HCT116 (cell line): ENCODE measurements around the gene WDSUB1. TPM values are rescaled to one million over a fixed set of nuclear protein-coding genes. Genes with fewer than 3 reads are reported as not detected.

Experiments
- ATAC-seq: fragments of 200-7000 bp; cut with Tn5 transposase; 2 replicates; pipeline ENCODE4 v1.9.1; 2020; ENCODE audit warnings: mild to moderate bottlenecking, moderate library complexity
- BruUV-seq: library from RNA; stranded (reverse); fragments of 400-500 nt; replicated peaks from 2 replicates; lab custom pipeline; 2021; lab: Mats Ljungman, UMichigan
- CTCF ChIA-PET: fragments of 300-600 bp; sonication (Branson Sonifier 250); formaldehyde crosslinking; loops from one replicate; lab custom pipeline; 2021; ENCODE audit warnings: antibody characterized with exemption; lab: Charles Lee
- POLR2A ChIA-PET: fragments of 300-600, 350-600 bp; sonication (Branson Sonifier 250); formaldehyde crosslinking; loops from one replicate; lab custom pipeline; 2021; ENCODE audit warnings: antibody characterized with exemption; lab: Charles Lee
- RAD21 ChIA-PET, 2 experiments: fragments of 300-600 bp; sonication (Branson Sonifier 250); formaldehyde crosslinking; loops; one replicate each; lab custom pipeline; 2023; ENCODE audit warnings: low total read pairs in 2 of 2; ENCODE audit not compliant: uncharacterized antibody in 2 of 2, unreplicated experiment in 2 of 2, low non-redundant PET in 1 of 2; lab: Charles Lee
- DNase-seq: peaks from one replicate; pipeline ENCODE4 v3.0.0-alpha.2; 2010; ENCODE audit warnings: low read depth, low spot score
- H2AFZ ChIP-seq: fragments of 200-600 bp; shearing (Covaris generic), sonication (generic); 2 replicates; pipeline ENCODE4 v1.6.1; 2017; ENCODE audit warnings: low read depth, mixed run types, mixed read lengths, antibody characterized with exemption, low read length; ENCODE audit not compliant: poor library complexity, severe bottlenecking
- H3K27ac ChIP-seq: 2 replicates; pipeline ENCODE4 v1.5.1; 2012; ENCODE audit warnings: low read depth, low read length
- H3K27me3 ChIP-seq: fragments of 200-600 bp; sonication (generic); 2 replicates; pipeline ENCODE4 v1.6.1; 2016; ENCODE audit warnings: mixed run types, low read length, mixed read lengths; ENCODE audit not compliant: insufficient read depth
- H3K36me3 ChIP-seq, 2 experiments: fragments of 200-500 bp in 1 of 2; fragments of 200-600 bp in 1 of 2; sonication (Bioruptor generic) in 1 of 2; sonication (generic) in 1 of 2; 2 replicates each; pipeline versions ENCODE4 v1.5.1 to v1.6.1; 2014 to 2016; ENCODE audit warnings: low read length in 2 of 2, inconsistent platforms in 1 of 2, mixed read lengths in 1 of 2, mixed run types in 1 of 2; ENCODE audit not compliant: insufficient read depth in 2 of 2, control insufficient read depth in 1 of 2
- H3K4me1 ChIP-seq, 2 experiments: fragments of 200-600 bp in 1 of 2; sonication (generic) in 1 of 2; 2 replicates each; pipeline versions ENCODE4 v1.5.1 to v1.6.1; 2012 to 2017; ENCODE audit warnings: low read length in 2 of 2, inconsistent platforms in 1 of 2, mild to moderate bottlenecking in 1 of 2, mixed read lengths in 1 of 2, mixed run types in 1 of 2, moderate library complexity in 1 of 2; ENCODE audit not compliant: insufficient read depth in 2 of 2, control insufficient read depth in 1 of 2
- H3K4me2 ChIP-seq: fragments of 200-600 bp; sonication (generic); 2 replicates; pipeline ENCODE4 v1.6.1; 2017; ENCODE audit warnings: mixed run types, low read length, mixed read lengths
- H3K4me3 ChIP-seq, 2 experiments: fragments of 200-600 bp in 1 of 2; sonication (generic) in 1 of 2; replicated peaks in 1 of 2; 2 replicates each; pipeline ENCODE4 v1.5.1; 2011 to 2016; ENCODE audit warnings: low read length in 2 of 2, control low read depth in 1 of 2, low read depth in 1 of 2, mild to moderate bottlenecking in 1 of 2, mixed read lengths in 1 of 2, mixed run types in 1 of 2
- H3K79me2 ChIP-seq: fragments of 200-600 bp; sonication (generic); 2 replicates; pipeline ENCODE4 v1.6.1; 2017; ENCODE audit warnings: mild to moderate bottlenecking, mixed run types, low read length, moderate library complexity, mixed read lengths; ENCODE audit not compliant: insufficient read depth
- H3K9ac ChIP-seq: fragments of 200-600 bp; sonication (generic); 2 replicates; pipeline ENCODE4 v1.6.1; 2016; ENCODE audit warnings: low read length, mixed read lengths
- H3K9me2 ChIP-seq: fragments of 200-600 bp; sonication (generic), shearing (Covaris generic); 2 replicates; pipeline ENCODE4 v1.6.1; 2017; ENCODE audit warnings: mixed run types, mild to moderate bottlenecking, moderate library complexity; ENCODE audit not compliant: insufficient read depth
- H3K9me3 ChIP-seq, 2 experiments: fragments of 200-500 bp in 1 of 2; fragments of 200-600 bp in 1 of 2; sonication (Bioruptor generic) in 1 of 2; sonication (generic) in 1 of 2; 2 replicates each; pipeline ENCODE4 v1.6.1; 2014 to 2017; ENCODE audit warnings: low read length in 2 of 2, mixed read lengths in 2 of 2, inconsistent platforms in 1 of 2, low read depth in 1 of 2, mild to moderate bottlenecking in 1 of 2, mixed run types in 1 of 2, moderate library complexity in 1 of 2; ENCODE audit not compliant: control insufficient read depth in 1 of 2, insufficient read depth in 1 of 2
- H4K20me1 ChIP-seq: fragments of 200-600 bp; sonication (generic), shearing (Covaris generic); 2 replicates; pipeline ENCODE4 v1.6.1; 2017; ENCODE audit warnings: mixed run types, mild to moderate bottlenecking, moderate library complexity; ENCODE audit not compliant: insufficient read depth
- ELF1 ChIP-seq: IDR thresholded peaks from 2 replicates; pipeline ENCODE4 v1.6.1; 2012; ENCODE audit warnings: low read depth, borderline replicate concordance
- JUND ChIP-seq: IDR thresholded peaks from 2 replicates; pipeline ENCODE4 v1.6.1; 2012
- POLR2A ChIP-seq: IDR thresholded peaks from 2 replicates; pipeline ENCODE4 v1.7.0; 2011; ENCODE audit warnings: borderline replicate concordance; ENCODE audit not compliant: insufficient read depth, insufficient read length; ENCODE audit errors: extremely low read depth
- RAD21 ChIP-seq: IDR thresholded peaks from 2 replicates; pipeline ENCODE4 v1.6.1; 2012; ENCODE audit warnings: low read depth, mild to moderate bottlenecking
- SRF ChIP-seq: IDR thresholded peaks from 2 replicates; pipeline ENCODE4 v1.6.1; 2012; ENCODE audit warnings: low read depth
- TCF7L2 ChIP-seq: IDR thresholded peaks from 2 replicates; pipeline ENCODE4 v1.7.0; 2011; ENCODE audit warnings: borderline replicate concordance, inconsistent platforms; ENCODE audit not compliant: insufficient read depth, insufficient read length; ENCODE audit errors: extremely low read depth
- intact Hi-C: fragments of 100-400 bp; cut with micrococcal nuclease; formaldehyde crosslinking; loops from 2 replicates; pipeline ENCODE4 v1.10.0; 2022
- total RNA-seq: library from RNA; stranded (reverse); gene quantifications from one replicate; pipeline ENCODE4 v1.2.1, GENCODE V29; 2021; ENCODE audit not compliant: unreplicated experiment
- TF ChIP-seq, protein P1 (sequence below): IDR thresholded peaks from 2 replicates; pipeline ENCODE4 v1.6.1; 2012; ENCODE audit warnings: low read depth
- TF ChIP-seq, protein P2 (sequence below): IDR thresholded peaks from 2 replicates; pipeline ENCODE4 v1.6.1; 2012

WDSUB1 gene
- total RNA-seq, 1 experiment from 2014 or later: 8.8 TPM

DNA sequence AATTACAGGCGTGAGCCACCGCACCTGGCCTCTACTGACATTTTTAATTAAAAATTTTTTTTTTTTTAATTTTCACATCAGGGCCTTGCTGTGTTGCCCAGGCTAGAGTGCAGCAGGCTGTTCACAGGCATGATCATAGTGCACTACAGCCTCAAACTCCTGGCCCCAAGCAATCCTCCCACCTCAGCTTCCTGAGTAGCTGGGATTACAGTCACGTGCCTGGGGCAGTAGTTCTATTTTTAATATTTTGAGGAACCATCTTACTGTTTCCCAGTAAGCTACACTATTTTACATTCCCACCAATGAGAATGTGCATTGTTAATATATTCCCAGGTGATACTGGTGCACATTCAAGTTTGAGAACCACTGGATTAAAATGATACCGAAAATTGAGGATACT lies 92.7 kb downstream of the WDSUB1 start:
- peaks cover 4 to 5% of the 10 kb centered on the region in 2 experiments; a peak in 2 of 4 replicates for H3K36me3 ChIP-seq
- no peaks in the 10 kb centered on the region for H3K9me2 ChIP-seq
- ChIA-PET RAD21 (no interaction called here), CTCF (no interaction called here), POLR2A (no interaction called here)
- H3K4me3 ChIP-seq: no peak overlapping the region
- no peaks in the 10 kb centered on the region for H3K27me3 ChIP-seq
- no peak for ATAC-seq
- no peaks in the 10 kb centered on the region for H3K4me1 ChIP-seq
- H3K9ac ChIP-seq: no peak overlapping the region
- no peak overlapping the region for H3K4me2 ChIP-seq
- no TSS peak for BruUV-seq
- H4K20me1 ChIP-seq: no peaks in the 10 kb centered on the region
- H2AFZ ChIP-seq: no peak overlapping the region
- TF ChIP-seq, protein P1, sequence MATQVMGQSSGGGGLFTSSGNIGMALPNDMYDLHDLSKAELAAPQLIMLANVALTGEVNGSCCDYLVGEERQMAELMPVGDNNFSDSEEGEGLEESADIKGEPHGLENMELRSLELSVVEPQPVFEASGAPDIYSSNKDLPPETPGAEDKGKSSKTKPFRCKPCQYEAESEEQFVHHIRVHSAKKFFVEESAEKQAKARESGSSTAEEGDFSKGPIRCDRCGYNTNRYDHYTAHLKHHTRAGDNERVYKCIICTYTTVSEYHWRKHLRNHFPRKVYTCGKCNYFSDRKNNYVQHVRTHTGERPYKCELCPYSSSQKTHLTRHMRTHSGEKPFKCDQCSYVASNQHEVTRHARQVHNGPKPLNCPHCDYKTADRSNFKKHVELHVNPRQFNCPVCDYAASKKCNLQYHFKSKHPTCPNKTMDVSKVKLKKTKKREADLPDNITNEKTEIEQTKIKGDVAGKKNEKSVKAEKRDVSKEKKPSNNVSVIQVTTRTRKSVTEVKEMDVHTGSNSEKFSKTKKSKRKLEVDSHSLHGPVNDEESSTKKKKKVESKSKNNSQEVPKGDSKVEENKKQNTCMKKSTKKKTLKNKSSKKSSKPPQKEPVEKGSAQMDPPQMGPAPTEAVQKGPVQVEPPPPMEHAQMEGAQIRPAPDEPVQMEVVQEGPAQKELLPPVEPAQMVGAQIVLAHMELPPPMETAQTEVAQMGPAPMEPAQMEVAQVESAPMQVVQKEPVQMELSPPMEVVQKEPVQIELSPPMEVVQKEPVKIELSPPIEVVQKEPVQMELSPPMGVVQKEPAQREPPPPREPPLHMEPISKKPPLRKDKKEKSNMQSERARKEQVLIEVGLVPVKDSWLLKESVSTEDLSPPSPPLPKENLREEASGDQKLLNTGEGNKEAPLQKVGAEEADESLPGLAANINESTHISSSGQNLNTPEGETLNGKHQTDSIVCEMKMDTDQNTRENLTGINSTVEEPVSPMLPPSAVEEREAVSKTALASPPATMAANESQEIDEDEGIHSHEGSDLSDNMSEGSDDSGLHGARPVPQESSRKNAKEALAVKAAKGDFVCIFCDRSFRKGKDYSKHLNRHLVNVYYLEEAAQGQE: no peak
- no peak for TF ChIP-seq SRF
- TF ChIP-seq, protein P2, sequence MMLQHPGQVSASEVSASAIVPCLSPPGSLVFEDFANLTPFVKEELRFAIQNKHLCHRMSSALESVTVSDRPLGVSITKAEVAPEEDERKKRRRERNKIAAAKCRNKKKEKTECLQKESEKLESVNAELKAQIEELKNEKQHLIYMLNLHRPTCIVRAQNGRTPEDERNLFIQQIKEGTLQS: no peak
- no peak for TF ChIP-seq RAD21
- TF ChIP-seq ELF1: no peak
- no peak for TF ChIP-seq POLR2A
- TF ChIP-seq JUND: no peak
- no peak for TF ChIP-seq TCF7L2
- no peaks in the 10 kb centered on the region for H3K9me3 ChIP-seq
- no peak for DNase-seq
- intact Hi-C loops: no loop called here
- H3K79me2 ChIP-seq: no peaks in the 10 kb centered on the region
- H3K27ac ChIP-seq: no peak overlapping the region
